ENCODE measurements around the gene BCAR3. TPM values are rescaled to one million over a fixed set of nuclear protein-coding genes. Genes with fewer than 3 reads are reported as not detected.
A peak's percentile ranks its signal among the peaks of the same experiment; 100 is the strongest.

The BCAR3 gene
- total RNA-seq, 1 experiment from 2014 or later, result 33.9 TPM

DNA sequence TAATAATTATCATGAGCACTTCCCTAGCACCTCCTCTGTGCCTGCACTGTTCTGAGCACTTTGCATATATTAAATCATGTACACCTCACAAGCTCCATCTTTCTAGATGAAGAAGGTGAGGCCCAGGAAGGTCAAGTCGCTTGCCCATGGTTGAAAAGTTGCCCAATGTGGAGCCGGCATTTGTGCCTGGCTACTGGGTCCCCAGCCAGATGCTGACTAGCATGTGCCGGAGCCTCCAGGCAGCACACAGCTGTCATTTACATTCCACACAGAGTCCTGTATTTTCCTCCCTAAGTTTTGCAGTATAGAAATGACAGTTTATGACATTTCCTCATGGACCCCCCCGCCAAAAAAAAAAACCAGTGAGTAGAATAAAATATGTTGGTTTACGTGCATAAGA lies 94.3 kb downstream of the BCAR3 start:
- no peaks in the 10 kb centered on the region for H3K27me3 ChIP-seq (ENCODE audit: control insufficient read depth, insufficient read depth, low read length)
- CTCF ChIA-PET, result no interaction called here
- in situ Hi-C loops (cut with HindIII; ENCODE audit: low pct_unique_long_range_greater_than_20kb, low sequenced_read_pairs) (no loop called here), intact Hi-C loops (cut with micrococcal nuclease; ENCODE audit: unreplicated experiment) (no loop called here)
- TF ChIP-seq, protein P1, sequence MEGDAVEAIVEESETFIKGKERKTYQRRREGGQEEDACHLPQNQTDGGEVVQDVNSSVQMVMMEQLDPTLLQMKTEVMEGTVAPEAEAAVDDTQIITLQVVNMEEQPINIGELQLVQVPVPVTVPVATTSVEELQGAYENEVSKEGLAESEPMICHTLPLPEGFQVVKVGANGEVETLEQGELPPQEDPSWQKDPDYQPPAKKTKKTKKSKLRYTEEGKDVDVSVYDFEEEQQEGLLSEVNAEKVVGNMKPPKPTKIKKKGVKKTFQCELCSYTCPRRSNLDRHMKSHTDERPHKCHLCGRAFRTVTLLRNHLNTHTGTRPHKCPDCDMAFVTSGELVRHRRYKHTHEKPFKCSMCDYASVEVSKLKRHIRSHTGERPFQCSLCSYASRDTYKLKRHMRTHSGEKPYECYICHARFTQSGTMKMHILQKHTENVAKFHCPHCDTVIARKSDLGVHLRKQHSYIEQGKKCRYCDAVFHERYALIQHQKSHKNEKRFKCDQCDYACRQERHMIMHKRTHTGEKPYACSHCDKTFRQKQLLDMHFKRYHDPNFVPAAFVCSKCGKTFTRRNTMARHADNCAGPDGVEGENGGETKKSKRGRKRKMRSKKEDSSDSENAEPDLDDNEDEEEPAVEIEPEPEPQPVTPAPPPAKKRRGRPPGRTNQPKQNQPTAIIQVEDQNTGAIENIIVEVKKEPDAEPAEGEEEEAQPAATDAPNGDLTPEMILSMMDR (IDR thresholded peaks at IDR 0.05), result no peak
- TF ChIP-seq TCF7L2 (IDR thresholded peaks at IDR 0.05; ENCODE audit: low read depth, low read length), result no peak
- no peak for TF ChIP-seq SIN3A (IDR thresholded peaks at IDR 0.05; ENCODE audit: borderline replicate concordance, insufficient read depth, low read depth, low read length)
- no peak for TF ChIP-seq POLR2AphosphoS5 (IDR thresholded peaks at IDR 0.05; ENCODE audit: low read depth, low read length)
- TF ChIP-seq, protein P2, sequence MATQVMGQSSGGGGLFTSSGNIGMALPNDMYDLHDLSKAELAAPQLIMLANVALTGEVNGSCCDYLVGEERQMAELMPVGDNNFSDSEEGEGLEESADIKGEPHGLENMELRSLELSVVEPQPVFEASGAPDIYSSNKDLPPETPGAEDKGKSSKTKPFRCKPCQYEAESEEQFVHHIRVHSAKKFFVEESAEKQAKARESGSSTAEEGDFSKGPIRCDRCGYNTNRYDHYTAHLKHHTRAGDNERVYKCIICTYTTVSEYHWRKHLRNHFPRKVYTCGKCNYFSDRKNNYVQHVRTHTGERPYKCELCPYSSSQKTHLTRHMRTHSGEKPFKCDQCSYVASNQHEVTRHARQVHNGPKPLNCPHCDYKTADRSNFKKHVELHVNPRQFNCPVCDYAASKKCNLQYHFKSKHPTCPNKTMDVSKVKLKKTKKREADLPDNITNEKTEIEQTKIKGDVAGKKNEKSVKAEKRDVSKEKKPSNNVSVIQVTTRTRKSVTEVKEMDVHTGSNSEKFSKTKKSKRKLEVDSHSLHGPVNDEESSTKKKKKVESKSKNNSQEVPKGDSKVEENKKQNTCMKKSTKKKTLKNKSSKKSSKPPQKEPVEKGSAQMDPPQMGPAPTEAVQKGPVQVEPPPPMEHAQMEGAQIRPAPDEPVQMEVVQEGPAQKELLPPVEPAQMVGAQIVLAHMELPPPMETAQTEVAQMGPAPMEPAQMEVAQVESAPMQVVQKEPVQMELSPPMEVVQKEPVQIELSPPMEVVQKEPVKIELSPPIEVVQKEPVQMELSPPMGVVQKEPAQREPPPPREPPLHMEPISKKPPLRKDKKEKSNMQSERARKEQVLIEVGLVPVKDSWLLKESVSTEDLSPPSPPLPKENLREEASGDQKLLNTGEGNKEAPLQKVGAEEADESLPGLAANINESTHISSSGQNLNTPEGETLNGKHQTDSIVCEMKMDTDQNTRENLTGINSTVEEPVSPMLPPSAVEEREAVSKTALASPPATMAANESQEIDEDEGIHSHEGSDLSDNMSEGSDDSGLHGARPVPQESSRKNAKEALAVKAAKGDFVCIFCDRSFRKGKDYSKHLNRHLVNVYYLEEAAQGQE (IDR thresholded peaks at IDR 0.05; ENCODE audit: insufficient read depth in 1 of 2, low read depth in 2 of 2, low read length in 1 of 2), result no peak
- no peak overlapping the region for H3K4me3 ChIP-seq (ENCODE audit: low read depth in 2 of 2, low read length in 2 of 2)
- POLR2A ChIA-PET, result no interaction called here
- ATAC-seq (no peak), DNase-seq (ENCODE audit: low read depth, low spot score) (no peak)
- no TSS peak for BruUV-seq (replicated peaks)
- no peak overlapping the region for H3K27ac ChIP-seq (ENCODE audit: low read length)
- H3K9me3 ChIP-seq (ENCODE audit: control insufficient read depth, insufficient read depth, low read depth, low read length), result no peaks in the 10 kb centered on the region
- peaks cover 3% of the 10 kb centered on the region; the same call in 1 of the 2 replicates for H3K4me1 ChIP-seq (ENCODE audit: control insufficient read depth, insufficient read depth, low read length)
- H3K36me3 ChIP-seq (ENCODE audit: control insufficient read depth, insufficient read depth, low read length), result peaks cover 7% of the 10 kb centered on the region; the same call in 1 of the 2 replicates

DNA sequence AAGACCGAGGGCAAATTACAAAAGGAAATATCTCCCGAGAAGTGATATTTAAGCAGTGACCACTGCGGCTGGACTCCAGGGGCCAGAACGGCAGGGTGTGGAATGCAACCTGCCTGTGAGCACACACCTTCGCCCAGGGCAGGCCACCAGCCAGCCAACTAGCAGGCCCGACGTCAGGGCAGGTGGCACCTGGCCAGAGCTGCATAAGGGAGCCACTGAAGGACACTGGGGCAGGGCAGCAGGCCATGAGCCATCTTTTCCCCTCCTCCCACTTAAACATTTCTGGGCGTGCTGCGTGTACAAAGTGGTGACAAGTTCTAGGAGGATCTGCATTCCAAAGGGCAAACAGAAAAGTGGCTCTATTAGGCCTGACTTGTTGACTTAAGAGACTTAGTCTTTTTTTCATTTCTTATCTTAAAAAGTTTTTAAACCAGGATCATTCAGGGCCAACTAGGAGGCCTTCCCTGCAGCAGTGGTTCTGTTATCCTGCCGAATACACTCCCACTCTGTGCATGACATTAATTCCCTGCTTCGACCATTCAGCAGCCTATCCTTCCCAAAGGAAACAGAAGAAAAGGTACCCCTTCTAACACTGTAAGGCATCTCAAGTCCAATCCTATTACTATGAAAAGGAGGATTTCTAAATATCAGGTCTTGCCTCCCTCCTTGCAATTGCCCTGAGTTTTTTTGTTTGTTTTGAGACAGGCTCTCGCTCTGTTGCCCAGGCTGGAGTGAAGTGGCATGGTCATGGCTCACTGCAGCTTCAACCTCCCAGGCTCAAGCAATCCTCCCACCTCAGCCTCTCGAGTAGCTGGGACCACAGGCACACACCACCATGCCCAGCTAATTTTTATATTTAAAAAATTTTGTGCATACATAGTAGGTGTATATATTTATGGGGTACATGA lies 96.3 kb downstream of the BCAR3 start:
- Histone ChIP-seq H3K9me3 (ENCODE audit: control insufficient read depth, insufficient read depth, low read depth, low read length) (no peaks in the 10 kb centered on the region), H3K27ac (ENCODE audit: low read length) (no peak overlapping the region), H3K4me3 (ENCODE audit: low read depth in 2 of 2, low read length in 2 of 2) (no peak overlapping the region), H3K27me3 (ENCODE audit: control insufficient read depth, insufficient read depth, low read length) (no peaks in the 10 kb centered on the region), H3K36me3 (ENCODE audit: control insufficient read depth, insufficient read depth, low read length) (peaks cover 5% of the 10 kb centered on the region; the same call in 1 of the 2 replicates), H3K4me1 (ENCODE audit: control insufficient read depth, insufficient read depth, low read length) (no peaks in the 10 kb centered on the region; the same call in 1 of the 2 replicates)
- POLR2A ChIA-PET, result no interaction called here
- TF ChIP-seq, protein P2 (IDR thresholded peaks at IDR 0.05; ENCODE audit: insufficient read depth in 1 of 2, low read depth in 2 of 2, low read length in 1 of 2), result no peak
- TF ChIP-seq, protein P1 (IDR thresholded peaks at IDR 0.05), result no peak
- TF ChIP-seq POLR2AphosphoS5 (IDR thresholded peaks at IDR 0.05; ENCODE audit: low read depth, low read length) (no peak), TCF7L2 (IDR thresholded peaks at IDR 0.05; ENCODE audit: low read depth, low read length) (no peak), SIN3A (IDR thresholded peaks at IDR 0.05; ENCODE audit: borderline replicate concordance, insufficient read depth, low read depth, low read length) (no peak)
- intact Hi-C loops (cut with micrococcal nuclease; ENCODE audit: unreplicated experiment) (no loop called here), in situ Hi-C loops (cut with HindIII; ENCODE audit: low pct_unique_long_range_greater_than_20kb, low sequenced_read_pairs) (no loop called here)
- CTCF ChIA-PET, result no interaction called here
- no peak for DNase-seq (ENCODE audit: low read depth, low spot score)
- no peak for ATAC-seq
- BruUV-seq (replicated peaks), result TSS peak; percentile 44

All from Panc1 (cell line).